ENCODE data around the gene TNS1.

TNS1 gene

DNA sequence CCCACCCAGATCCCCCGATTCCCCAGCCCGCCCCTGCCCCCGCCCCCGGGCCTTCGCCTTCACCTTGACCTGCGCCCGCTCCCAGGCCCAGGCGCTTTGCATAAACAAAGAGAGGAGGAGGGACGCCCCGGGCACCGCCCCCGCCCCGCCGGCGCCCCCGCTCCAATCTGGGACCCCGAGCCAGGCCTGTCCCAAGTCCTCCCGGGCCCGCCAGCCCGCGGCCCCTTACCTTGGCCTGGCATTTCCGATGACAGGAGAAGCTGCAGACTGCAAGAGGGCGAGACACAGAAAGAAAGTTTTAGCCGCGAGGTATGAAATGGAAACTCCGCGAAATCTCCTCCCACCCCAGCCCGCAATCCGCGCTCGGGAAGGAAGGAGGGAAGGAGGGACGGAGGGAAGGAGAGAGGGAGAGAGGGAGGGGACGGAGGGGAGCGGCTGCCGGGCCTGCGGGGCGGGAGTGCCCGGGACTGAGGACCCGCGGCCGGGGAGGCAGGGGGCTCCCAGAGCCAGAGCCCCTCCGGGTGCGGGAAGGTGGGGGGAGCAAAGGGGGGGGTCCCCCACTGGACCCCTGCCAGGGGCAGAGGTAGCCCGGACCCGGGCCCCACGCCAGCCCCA, 24.2 kb downstream of the TNS1 start:
- DNase-seq = no peak

DNA sequence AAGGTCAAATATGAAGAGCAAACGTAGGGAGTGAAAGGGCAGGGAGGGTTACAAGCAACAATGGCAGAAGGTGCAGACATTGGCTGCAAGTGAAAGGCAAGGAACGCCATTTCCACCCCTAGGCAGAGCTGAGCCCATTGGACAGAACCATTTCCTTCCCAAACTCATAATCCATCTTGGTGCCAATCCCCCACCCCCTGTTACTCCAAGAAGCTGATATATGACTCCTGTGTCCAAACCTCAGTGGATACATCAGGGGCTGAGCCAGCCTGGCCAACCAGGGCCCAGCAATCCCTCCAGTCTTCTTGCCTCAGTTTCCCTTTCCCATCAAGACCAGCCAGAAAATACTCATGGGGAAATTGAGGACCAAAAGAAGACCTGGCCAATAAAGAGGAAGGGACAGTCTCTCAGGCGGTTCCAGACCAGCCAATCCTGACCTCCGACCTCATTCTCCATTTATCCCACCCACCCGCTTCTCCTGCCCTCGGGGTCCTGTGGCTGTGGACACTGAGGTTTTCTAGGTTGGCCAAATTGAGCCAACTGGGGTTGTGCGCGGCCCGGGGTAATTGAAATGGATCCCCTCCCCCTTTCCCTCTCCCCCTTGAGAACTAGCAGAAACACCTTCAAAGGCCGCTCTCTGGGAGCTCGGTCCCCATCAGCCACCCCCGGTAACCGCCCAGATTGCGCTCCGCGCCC, 24.8 kb downstream of the TNS1 start:
- DNase-seq = no peak

DNA sequence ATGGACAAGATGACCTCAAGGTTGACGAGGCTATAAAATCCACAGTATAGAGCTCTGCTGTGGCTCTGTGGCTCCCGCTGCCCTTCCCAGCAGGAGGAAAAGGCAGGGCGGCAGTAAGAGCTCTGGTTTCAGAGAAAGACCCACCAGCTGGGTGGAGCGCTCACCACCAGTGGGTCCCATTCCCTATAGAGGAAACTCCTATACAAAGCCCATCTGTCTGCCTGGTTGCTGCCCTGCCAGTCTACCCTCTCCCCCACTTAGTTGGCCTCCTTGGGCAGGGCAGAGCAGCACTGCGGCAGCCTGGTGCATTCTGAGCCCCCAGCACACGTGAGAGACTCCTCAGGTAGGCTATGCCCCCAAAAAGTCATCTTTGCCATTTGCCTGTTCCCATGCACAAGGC, 26.5 kb downstream of the TNS1 start:
- DNase-seq = no peak

DNA sequence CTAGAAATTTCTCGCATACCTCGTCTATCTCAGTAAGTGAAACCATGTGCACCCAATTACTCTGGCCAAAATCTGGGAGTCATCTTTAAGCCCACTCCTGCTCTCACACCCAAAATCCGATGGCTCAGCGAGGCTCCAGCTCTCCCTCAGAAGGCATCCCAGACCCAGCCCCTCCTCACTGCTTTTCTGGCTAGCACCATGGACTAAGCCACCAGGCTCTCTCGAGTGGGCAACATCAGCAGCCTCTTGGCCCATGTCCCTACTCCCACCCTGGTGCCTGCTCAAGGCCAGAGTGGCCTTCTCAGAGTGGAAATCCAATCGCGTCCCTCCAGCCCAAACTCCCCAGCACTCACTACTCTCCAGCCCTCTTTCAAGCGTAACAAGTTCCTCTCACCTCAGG, 27.2 kb downstream of the TNS1 start:
- DNase-seq = no peak

DNA sequence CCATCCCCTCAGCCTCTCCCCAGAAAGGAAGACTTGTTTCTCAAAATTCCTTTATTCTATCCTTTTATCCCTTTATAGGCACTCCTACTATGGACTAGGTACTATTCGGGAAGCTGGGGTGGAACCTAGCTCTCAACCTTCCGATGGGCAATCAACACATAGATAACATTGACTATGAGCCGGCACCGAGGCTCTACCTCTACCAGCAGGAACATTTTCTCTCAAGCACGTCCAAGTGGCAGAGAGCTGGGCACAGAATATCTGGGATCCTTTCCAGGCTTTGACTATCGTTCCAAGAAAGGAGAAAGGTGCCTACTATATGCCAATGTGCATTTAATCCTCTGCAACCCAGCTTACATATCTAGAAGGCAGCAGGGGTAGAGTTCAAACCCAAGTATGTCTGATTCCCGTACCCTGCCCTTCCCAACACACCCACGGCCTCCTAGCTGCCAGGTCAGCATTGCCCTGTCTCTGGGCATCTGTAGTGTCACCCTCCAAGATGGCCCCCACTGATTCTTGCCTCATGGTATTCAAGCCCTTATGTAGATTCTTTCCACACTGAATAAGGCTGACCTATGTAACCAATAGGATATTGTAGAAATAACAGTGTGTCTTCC, 28.3 kb downstream of the TNS1 start:
- no peak for DNase-seq

DNA sequence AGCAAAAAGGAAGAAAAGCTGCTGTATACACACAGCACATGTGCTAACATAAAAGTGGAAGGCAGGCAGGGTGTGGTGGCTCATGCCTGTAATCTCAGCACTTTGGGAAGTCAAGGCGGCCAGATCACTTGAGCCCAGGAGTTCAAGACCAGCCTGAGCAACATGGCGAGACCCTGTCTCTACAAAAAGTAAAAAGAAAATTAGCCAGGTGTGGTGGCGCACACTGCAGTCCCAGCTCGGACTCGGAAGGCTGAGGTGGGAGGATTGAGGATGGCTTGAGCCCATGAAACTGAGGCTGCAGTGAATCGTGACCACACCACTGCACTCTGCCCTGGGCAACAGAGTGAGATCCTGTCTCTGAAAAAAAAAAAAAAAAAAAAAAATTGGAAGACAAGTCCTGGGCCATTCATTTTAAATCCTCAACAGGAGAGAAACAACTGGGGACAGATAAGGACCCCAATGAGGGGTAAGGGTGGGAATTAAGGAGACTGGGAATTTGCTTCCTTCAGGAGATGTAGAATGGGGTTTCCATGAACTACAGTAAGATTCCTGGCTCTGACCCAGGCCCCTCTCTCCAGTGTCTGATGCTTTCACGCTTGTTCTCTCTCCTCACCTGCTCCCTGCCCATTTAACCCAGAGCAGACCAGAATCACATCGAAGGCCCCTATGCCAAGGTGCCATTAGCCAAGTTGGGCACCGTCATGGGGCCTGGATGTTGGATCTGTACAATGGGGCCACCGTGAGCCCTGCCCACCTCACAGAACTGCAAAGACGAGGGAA, 29.6 kb downstream of the TNS1 start:
- no peak for DNase-seq

DNA sequence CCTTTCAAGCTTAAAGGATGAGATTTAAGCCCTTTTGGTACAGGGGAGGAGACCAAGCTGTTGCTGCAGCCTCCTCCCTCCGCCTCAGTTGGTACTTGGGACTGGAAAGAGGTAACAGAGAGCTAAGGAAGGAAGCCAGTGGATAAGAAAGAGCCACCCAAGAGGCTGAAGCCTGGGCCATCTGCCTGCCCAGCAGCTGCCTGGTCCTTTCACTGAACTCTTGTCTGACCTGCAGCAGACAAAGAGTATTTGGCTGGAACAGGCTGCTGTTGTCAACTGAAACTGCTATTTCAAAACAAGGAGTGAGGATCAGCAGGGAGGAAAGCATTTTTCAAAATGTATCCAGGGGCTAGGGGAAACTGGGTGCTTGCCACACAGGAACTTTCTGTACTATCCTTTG, 30.3 kb downstream of the TNS1 start:
- no peak for DNase-seq

DNA sequence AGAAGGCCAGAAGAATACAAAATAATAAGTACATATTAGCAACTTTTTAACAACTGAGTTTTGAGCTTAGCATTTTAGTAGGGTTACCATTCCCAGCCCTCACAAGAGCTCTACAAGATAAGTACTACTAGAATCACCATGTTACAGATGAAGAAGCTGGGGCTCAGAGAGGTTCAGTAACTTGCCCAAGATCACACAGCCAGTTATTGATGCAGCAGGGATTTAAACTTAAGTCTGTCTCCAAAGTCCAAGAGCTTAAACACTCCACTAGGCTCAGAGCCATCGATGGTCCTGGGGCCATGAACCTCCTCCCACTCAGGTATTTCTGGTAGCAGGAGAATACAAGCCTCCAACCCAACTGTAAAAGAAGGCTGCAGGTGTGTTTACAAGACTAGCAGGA, 30.8 kb downstream of the TNS1 start:
- DNase-seq = no peak

DNA sequence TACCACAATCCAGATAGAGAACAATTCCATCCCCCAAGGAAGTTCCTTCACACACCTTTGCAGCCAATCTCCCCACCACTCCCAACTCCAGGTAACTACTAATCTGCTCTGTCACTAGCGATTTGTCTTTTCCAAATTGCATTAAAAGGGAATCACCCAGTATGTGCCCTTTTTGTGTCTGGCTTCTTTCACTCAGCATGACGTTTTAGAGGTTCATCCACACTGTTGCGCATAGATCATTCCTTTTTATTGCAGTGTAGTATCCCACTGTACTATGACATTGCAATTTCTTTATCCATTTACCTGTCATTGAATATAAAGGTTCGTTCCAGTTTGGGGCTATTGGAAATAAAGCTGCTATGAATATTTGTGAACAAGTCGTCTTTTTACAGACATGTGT, 31.6 kb downstream of the TNS1 start:
- DNase-seq = no peak

DNA sequence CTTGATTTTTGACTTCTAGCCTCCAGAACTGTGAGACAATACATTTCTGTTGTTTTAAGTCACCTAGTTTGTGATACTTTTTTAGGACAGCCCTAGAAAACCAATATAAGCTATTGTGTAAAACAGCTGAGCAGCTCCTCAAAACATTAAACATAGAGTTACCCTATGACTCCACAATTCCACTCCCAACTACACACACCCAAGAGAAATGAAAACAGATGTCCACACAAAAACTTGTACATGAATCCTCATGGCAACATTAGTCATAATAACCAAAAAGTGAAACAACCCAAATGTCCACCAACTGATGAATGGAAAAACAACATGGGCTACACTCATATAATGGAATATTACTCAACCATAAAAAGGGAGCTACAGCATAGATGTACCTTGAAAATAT, 32.6 kb downstream of the TNS1 start:
- DNase-seq = no peak

DNA sequence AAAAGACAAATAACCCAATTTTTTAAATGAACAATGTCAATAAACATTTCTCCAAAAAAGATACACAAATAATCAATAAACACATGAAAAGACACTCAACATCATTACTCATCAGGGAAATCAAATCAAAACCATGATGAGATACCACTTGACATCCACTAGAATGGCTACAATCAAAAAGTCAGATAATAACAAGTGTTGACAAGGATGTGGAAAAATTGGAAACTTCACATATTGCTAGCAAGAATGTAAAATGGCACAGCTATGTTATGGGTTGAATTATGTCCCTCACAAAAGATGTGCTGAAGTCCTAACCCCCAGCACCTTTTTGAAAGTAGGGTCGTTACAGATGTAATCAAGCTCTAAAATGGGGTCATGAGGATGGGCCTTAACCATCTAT, 33.2 kb downstream of the TNS1 start:
- no peak for DNase-seq

DNA sequence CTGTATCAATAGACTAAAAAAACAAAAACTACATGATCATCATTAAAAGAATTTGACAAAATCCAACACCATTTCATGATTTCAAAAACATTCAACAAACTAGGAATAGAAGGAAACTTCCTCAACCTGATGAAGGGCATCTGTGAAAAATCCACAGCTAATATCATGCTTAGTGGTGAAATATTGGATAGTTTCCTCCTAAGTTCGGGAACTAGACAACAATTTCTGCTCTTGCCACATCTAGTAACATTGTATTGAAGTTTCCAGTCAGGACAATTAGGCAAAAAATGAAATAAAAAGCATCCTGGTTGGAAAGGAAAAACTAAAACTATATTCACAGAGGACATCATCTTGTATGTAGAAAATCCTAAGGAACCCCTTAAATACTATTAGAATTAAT, 34.8 kb downstream of the TNS1 start:
- DNase-seq = no peak

DNA sequence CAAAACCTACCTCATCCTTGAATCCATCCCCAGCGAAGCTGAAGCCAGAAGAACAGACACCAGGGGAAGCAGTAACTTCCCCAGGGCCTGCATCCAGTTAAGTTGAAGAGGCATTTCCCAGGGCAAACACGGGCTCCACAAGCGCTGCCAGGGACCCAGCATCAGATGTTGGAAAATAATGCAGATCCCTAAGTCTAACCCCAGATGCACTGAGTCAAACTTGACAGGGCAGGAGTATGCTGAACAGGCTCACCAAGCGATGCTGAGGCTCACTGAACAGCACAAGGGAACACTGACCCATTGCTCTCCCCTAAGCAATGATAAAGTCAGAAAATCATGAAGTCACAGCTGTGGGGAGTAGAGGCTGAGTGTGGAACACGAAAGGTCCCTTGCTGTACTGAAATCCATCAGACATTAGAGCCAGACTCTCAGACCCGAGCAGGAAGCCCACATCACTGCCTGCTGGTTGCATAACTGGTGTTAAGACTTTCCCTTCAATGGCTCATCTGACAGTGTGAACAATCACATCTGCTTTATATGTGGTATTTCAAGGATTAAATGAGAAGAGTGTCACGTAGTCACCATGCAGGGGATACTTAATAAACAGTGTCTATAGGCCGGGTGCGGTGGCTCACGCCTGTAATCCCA, 36.2 kb downstream of the TNS1 start:
- DNase-seq = no peak

DNA sequence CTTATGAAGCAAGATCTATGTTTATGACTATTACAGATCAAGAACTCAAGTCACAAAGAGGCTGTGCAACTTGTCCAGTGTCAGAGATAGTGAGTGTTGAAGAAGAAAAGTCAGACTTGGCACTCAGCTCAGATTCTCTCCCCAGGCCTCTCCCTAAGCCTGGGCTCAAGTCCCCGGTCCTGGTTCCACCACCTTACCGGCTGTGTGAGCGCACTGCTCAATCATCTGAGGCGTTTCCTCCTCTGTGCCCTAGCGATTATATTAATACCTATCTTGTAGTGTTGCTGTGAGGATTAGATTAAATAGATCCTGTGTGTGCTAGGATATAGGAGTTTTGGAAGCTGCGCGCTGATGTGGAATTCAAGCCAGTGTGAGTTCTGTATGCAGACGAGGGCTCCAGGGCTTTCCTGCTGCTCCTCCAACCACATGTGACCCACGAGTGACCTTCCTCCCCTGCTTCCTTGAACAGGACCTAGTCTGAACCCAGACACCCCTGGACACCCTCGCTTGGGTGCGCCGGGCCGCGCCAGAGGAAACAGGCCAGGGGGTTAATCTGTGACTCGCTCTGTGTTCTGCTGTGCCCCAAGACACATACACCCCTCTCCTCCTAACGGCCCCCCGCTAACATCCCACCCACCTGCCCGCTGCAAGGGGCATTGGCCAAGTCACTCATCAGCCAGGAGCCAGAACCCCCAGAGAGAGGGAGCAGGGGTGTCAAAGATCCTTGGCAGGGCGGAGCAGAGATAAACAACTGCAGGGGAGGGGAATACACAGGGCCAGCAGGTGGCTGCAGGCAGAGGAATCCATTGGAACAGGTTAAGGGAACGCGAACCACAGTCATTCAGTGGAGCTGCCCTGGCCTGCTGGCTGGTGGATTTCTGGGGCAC, 38.3 kb downstream of the TNS1 start:
- no peak for DNase-seq

DNA sequence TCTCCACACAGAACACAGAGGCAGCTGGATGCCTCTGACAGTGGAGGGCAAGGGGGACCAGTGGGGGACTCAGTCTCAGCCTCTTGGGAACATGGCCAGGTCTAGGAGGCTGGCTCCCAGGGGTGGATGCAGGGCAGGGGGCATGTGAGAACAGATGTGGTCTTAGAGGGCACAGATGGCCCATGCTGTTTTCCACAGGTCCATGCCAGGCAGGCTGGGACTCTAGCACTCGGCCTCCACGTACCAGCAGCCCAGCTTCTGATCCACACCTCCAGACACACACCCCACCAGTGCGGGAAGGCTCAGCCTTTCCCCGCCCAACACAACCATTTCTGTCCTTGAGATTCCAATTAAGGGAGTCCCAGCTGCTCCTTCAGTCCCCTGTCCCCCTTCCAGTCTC, 42.4 kb downstream of the TNS1 start:
- no peak for DNase-seq

DNA sequence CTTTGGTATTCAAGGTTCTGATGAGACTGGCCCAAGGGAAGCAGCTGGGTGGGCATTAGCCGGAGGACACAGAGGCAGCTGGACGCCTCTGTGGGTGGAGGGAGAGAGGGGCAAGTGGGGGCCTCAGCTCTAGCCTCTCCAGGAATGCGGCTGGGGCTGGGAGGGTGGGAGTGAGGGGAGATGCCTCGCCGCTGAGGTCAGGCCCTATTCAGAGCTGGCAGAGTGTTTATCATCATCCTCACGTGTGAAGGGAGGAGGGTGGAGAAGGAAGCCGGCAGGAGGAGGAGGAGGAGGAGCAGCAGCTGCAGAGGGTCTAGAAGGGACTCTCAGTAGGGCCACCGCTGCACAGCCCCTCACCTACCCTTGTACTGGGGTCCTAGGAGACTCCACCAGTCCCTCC, 43.1 kb downstream of the TNS1 start:
- DNase-seq = no peak

DNA sequence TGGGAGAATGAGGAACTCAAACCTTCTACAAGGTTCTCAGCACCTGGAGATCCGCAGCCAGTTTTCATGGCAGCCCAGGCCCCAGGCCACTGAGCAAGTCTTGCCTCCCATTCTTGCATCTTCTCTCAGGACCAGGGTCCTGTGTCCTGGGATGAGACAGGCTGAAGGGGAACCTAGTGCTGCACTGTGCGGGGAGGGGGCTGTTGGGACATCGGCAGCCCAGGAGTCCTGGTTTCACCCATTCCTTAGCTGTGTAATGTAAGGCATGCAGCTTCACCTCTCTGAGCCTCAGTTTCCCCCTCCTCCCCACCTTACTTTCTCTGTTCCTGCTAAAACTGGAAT, 43.9 kb downstream of the TNS1 start:
- DNase-seq = no peak

DNA sequence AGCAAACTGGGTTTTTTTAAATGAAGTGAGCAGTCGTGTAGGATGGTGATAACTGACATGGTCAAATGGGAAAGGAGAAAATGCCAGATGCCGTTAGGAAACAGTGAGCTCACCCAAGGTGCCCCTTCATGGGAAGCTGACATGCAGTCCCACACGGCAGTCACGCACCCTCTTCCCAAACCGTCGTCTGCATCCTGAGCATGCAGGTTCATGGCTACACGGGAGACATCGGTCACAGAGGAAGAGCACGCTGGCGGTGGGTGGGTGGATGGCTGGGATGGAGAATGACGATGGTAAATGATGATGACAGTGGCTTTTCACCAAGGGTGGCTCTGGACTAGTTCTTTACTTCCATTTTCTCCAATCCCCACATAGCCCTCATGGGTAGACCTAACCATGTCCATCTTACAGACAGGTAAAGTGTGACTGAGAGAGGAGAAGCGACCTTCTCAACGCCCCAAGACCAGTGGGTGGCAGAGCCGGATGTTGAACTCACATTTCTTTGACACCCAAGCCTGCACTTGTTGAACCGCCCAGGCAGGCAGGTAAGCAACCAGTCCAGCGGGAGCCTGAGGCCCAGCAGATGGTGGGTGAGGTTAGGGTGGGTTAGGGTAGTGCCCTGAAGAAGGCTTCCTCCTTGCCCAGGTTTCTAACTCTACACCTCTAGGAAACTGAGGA, 44.5 kb downstream of the TNS1 start:
- DNase-seq = no peak

DNA sequence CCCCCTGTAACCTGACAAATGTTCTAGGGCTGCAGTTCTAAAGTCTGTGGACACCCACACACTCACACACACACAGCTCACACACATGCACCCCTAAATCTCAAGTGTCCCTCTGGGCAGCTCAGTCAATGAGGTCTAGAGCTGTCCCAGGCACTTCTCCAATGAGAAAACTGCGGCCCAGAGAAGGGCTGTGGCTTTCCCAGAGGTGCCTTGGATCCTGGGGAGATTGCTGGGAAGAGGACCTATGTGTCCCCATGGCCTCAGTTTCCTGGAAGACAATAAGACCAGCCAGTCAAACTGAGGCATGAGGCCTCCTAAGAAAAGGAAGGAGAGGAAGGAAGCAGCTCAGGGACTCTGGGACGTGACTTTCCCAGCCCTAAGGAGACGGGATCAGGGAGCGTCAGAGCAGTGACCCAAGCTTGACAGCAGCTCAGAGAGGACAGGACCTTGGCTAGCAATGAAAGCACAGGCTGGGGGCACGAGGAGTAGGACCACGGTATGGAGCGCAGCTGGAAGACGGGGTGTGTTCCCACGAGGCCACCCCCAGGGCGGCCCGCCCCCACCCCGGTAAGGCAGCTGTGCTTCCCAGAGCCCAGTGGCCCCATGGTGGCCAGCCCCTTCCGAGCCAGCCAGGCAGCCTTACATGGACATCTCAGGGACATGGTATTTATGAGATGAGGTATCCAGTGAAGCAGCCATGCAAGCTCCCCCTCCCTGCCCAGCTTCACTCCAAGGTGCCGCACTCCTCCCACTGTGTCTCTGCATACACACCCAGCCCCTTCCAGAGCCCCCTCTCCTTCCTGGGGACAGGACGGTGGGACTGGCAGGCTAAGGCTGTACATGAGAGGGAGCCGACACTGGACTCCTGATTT, 46.0 kb downstream of the TNS1 start:
- DNase-seq = no peak

DNA sequence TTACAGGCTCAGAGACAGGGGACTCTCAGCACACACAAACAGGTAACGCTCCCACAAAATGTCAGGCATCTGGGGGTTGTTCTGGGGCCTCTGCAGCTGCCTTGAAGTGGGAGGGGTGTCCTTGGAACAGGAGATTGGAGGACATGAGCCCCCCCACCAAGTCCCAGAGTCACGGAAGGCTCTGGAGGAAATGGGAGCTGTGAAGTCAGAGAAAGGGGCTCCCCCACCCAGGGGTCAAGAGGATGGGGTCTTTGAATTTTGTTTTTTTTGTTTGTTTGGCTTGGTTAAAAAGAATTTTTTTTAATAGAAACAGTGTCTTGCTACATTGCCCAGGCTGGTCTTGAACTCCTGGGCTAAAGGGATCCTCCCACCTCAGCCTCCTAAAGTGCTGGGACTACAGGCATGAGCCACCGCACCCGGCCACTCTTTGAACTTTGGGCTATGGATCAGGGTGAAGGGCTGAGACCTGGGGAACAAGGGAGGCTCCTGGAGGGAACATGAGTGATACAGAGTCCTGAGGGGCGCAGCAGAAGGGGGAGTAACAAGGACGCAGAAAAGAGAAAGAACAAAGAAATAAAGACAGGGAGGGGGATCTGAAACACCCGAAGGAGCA, 46.8 kb downstream of the TNS1 start:
- no peak for DNase-seq
